ENCODE results near the gene PRDM2.
"Not testable (repeated sequence)": the region's sequence is repeated elsewhere in the genome, so short reads cannot be mapped to it uniquely, and the experiment has no call there.

The PRDM2 gene, protein sequence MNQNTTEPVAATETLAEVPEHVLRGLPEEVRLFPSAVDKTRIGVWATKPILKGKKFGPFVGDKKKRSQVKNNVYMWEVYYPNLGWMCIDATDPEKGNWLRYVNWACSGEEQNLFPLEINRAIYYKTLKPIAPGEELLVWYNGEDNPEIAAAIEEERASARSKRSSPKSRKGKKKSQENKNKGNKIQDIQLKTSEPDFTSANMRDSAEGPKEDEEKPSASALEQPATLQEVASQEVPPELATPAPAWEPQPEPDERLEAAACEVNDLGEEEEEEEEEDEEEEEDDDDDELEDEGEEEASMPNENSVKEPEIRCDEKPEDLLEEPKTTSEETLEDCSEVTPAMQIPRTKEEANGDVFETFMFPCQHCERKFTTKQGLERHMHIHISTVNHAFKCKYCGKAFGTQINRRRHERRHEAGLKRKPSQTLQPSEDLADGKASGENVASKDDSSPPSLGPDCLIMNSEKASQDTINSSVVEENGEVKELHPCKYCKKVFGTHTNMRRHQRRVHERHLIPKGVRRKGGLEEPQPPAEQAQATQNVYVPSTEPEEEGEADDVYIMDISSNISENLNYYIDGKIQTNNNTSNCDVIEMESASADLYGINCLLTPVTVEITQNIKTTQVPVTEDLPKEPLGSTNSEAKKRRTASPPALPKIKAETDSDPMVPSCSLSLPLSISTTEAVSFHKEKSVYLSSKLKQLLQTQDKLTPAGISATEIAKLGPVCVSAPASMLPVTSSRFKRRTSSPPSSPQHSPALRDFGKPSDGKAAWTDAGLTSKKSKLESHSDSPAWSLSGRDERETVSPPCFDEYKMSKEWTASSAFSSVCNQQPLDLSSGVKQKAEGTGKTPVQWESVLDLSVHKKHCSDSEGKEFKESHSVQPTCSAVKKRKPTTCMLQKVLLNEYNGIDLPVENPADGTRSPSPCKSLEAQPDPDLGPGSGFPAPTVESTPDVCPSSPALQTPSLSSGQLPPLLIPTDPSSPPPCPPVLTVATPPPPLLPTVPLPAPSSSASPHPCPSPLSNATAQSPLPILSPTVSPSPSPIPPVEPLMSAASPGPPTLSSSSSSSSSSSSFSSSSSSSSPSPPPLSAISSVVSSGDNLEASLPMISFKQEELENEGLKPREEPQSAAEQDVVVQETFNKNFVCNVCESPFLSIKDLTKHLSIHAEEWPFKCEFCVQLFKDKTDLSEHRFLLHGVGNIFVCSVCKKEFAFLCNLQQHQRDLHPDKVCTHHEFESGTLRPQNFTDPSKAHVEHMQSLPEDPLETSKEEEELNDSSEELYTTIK (N-terminal part only)

DNA sequence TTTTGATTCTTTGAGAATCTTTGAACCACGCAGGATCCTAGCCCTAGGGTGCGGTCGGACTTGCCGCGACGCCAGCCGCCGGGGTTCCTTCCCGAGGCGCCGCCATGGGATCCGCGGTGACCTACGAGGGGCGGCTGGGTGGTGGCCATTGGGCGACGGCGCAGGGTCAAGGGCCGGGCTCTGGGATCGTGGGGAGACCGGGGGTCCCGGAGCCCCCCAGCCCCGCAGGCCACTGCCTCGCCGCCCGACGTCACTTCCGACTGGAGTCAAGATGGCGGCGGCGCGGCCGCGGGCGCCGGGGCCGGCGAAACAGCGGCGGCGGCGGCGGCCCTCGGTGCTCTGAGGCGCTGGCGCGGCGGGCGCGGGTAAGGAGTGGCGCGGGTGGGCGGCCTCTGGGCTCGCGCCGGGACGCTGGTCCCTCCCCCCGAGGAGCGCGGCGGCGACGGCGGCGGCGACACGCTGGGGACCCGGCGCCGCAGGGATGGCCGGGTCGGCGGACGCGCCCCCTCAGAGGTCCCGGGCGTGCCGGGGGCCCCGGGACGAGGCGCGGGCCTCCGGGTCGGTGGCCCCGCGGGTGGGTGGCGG is at the start of gene PRDM2:
PRDM2 (plus strand) TSS at position 253 of the 585 bp plus-strand sequence. CDS start 15,418 bp downstream, outside the sequence.
- DNase-seq: peak in 1 of 2 experiments; percentile 58

DNA sequence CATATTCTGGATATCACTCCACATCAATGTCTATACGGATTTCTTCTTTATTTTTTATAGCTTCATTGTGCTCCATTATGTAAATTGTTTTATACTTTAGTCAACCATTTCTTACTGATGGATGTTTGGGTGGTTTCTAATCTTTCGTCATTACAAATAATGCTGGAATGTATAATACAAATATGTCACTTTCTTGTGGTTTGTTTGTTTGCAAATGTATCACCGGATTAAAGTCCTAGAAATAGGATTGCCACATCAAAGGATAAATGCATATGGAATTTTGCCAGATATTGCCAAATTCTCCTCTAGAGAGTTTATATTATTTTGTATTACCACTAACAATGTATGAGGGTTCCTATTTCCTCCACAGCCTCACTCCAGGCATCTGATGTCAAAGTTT is 48.7 kb upstream of the PRDM2 start:
- no peak for DNase-seq

DNA sequence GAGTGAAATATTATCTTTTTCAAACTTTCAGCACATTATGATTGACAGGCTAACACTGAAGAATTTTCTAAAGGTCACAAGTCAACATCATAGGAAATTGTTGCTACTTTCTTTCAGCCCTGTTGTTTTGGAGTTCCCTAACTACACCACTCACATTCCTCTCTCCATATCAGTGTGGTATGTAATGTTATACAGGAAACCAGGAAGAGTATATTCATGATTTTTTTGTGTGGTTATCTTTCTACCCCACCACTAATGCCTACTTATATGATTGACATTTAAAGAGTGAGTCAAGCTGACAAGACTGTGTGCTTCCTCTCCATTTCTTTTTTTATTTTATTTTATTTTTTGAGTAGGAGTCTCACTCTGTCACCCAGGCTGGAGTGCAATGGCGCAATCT is 47.8 kb upstream of the PRDM2 start:
- no peak for DNase-seq

DNA sequence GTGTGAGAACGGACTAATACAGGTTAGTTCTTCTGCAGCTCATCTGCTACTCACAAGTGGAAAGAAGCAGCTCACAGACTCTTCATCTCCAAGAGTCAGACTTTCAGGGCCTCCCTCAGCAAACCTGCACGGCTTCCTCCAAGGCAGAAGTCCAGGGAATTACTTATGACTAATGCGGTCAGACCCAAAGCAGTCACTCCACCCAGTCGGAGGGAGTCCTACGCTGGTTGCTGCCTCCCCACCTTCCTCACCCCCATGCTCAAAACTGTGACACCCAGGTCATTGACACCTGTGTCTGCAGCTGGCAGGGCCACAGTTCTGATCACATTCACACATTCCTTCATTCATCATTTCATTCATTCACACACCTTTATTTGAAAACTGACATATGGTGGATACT is 38.4 kb upstream of the PRDM2 start:
- no peak for DNase-seq

DNA sequence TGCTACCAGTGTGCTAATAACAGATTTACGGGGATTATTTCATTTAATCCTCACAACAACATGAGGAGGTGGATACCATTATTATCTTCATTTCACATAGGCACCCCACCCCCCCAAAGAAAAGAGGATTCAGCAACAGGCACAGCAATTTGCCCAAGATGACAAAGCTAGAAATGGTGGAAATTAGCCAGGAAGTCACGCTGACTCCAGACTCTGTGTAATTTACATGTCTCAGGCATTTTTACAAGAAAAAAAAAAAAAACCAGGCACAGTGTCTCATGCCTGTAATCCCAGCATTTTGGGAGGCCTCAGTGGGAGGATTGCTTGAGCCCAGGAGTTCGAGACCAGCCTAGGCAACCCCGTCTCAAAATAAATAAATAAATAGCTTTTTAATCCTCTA is 37.5 kb upstream of the PRDM2 start:
- DNase-seq: no peak

DNA sequence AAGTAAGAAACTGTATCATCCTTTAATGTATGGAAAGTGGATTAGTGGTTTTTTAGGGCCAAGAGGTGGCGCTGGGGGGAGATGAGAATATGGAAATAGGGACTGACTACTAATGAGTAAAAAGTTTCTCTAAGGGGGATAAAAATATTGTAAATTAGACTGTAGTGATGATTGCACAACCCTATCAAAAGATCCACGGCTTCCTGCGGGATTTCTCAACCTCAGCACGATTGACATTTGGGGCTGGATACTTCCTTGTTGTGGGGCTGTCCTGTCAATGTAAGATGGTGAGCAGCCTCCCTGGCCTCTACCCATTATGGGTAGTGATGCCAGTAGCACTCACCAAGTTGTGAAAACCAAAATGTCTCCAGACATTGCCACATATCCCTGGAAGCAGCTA is 36.0 kb upstream of the PRDM2 start:
- no peak for DNase-seq

DNA sequence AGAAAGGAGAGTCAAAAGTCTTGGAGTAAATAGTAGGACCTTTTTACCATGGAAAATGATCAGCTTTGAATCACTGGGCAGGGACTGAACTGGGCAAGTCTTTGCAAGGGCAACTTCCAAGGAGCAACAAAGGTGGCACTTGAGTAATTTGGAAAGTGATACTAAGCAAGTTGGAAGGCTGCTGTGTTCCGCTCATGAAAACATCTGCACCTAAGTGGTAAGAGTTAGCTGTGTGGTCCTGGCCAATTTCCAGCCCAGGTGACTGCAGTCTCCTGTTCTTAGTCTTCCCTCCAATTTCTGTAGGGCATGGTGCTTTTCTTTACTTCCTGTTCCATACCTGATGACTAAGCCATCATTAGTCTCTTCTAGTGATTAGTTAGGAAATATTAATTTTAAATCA is 35.5 kb upstream of the PRDM2 start:
- DNase-seq: no peak

DNA sequence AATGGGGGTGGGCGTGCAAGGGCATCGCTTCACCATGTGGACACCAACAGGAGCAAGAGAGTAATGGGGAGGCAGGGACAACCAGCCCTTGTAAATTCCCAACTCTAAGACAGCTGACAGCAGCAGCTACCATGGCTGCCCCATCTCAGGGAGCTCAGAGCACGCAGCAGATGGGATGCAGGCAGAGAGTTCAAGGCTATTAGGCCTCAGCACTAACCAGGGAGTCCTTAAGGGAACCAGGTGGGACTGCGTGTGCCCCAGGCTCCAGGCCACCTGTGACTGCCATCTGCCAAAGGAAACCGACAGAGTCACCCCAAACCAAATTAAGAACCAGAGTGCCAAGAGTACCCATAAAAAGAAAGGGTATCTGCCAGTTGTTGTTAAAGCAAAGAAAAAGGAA is 33.7 kb upstream of the PRDM2 start:
- no peak for DNase-seq

DNA sequence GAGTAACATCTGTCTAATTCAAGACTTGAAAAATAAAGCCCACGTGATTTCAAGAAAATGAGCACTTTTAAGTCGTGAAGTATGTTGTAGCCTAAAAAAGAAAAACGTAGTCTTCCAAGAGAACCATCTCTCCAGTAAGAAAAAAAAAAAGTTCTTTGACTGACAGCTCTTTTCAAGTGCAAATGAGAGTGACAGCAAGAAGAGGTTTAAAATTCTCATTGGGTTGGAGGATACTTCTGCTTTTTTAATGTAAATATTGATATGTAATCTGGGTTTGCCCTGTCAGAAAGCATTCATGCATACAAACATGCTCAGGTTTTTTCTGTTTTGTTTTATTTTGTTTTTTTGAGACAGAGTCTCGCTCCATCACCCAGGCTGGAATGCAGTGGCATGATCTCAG is 32.3 kb upstream of the PRDM2 start:
- DNase-seq: no peak

DNA sequence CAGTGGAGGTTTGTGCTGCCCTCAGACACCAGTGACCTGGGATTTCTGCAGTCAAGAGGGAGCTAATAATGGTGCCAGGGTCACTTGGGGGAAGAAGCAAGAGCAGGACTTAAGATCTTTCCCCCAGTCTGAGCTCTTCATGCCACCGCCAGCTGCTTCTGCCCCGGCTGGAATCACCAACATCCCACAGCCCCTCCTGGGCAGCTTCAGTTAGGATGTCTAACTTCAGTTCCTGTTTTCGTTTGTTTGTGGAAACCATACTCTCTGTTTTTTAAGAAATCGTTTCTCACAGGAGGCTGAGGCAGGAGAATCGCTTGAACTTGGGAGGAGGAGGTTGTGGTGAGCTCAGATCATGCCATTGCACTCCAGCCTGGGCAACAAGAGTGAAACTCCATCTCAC is 25.6 kb upstream of the PRDM2 start:
- DNase-seq: no peak

DNA sequence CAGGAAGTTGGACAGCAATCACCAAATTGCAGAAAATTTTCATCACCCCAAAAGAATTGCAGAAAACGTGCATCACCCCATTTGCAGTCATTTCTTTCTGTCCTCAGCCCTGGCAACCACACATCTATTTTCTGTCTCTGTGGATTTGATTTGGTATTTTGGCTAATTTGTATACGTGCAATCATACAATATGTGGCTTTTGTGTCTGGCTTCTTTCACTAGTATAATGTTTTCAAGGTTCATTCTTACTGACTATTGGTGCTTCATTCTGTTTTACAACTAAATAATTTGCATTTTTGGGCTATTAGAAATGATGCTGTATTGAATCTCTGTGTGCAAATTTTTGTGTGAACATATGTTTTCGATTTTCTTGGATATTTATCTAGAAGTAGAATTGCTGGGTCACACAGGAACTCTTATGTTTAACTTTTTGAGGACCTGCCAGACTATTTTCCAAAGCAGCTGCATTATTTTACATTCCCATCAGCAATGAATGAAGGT is 24.8 kb upstream of the PRDM2 start:
- DNase-seq: no peak

DNA sequence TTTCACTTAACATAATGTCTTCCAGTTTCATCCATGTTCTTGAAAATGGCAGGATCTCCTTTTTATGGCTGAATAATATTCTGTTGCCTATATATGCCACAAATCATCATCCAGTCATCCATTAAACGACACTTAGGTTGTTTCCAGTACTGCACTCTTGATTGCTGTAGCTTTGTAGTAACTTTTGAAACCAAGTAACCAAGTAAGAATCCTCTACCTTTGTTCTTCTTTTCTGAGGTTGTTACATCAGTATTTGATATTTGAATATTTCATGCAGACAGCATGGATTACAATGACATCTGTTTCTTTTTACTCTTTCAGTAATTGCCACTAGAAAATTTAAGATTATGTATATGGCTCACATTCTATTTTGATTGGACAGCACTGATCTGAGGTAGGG is 22.1 kb upstream of the PRDM2 start:
- no peak for DNase-seq

DNA sequence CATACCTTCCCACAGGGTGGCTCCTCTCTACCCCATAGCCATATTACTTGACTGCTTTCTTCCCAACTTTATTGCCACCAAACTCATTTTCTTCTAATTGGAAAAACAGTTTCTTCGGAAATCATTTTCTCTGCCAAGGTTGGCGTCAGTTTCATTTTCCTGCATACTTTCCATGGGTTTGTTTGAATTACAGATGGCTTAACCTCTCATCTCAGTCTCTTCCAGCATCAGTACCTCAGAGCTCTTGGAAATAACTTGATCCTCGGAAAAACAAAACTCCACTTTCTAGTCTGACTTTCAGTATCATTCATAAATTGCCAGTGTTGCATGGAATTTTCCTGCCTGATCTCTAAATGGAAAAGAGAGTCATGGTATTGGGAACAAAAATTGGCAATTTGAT is 20.3 kb upstream of the PRDM2 start:
- no peak for DNase-seq

DNA sequence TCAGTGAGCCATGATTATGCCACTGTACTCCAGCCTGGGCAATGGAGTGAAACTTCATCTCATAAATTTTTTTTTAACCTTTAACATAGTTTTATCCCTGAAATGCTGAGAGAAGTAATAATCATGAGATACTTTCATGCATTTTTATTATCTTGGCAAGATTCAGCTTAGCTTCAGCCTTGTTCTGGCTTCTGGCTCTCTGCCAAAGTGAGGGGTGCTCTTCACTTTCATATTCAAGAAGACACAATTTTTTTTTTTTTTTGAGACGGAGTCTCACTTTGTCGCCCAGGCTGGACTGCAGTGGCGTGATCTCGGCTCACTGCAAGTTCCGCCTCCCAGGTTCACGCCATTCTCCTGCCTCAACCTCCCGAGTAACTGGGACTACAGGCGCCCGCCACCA is 19.4 kb upstream of the PRDM2 start:
- DNase-seq: not testable (repeated sequence)

DNA sequence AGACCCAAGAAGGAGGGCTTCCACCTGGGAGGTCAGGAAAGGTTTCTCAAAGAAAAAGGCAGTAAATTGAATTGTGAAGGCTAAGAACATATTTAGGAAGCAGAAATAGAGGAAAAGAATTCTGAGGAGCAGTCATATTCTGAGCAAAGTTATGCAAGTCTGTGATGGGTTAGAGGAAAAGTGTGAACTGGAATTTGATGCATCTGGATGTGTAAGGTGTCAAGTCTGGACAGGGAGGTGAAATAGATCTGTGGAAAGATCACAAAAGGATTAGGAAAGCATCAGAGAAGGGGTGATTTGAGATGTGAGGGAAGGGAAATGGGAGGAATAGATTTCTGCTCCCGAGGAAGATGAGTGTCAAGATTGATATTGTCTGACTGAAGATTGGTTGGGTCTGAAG is 18.1 kb upstream of the PRDM2 start:
- DNase-seq: no peak

DNA sequence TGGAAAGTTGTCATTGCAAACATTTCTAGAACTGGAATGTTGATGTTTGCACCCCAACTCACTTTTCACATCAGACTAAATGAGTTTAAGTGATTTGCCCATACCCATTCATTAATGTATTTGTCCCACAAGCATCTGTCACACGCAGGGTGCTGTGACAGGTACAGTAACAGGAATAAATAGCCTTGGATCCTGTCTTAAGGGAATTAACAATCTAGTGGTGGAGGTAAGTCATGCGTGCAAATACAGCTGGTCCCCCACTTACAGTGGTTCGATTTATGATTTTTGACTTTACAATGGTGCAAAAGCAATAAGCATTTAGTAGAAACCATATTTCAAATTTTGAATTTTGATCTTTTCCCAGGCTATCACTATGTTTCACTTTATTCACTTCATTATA is 17.5 kb upstream of the PRDM2 start:
- no peak for DNase-seq

DNA sequence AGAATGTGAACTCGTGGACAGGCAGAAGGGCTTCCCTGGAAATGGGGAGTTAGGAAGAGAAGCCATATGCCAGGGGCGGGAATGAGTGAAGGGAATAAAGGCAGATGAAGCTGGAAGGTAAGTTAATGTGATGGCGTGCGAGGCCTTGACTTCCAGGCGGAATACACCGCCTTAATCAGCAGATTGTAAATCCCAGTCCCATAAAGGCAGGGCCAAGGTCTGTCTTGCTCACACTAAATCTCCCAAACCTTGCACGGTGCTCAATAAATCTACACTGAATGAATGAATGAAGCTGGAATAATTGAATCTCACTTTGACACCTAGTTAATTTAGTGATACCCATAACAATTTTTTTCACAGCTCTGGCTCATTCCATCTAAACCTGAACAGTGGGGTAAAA is 16.8 kb upstream of the PRDM2 start:
- DNase-seq: no peak

DNA sequence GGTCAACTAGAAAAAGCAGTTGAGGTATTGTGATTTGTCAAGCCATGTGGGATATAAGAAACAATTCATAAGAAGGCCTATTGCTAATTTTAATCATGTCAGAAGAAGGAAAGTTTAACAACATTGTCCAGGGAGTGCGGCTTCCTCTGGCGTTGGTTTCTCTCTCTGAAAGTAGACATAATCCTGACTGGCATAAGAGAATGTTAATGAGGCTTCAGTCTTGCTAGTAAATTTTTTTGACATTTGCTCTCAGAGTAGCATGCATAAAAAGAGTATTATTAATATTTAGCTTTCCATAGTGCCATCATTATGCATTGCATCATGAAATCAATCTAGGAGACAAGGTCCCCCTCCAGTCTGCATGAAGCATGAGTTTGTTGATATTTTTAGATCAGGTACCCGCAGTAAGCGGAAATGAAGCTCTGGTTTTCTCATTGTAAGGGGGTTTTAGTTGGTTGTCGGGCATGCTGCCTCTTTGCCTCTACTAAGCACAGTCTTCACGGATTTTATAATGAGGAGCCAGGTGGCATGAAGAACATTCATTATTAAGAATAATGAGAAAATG is 12.8 kb upstream of the PRDM2 start:
- no peak for DNase-seq

DNA sequence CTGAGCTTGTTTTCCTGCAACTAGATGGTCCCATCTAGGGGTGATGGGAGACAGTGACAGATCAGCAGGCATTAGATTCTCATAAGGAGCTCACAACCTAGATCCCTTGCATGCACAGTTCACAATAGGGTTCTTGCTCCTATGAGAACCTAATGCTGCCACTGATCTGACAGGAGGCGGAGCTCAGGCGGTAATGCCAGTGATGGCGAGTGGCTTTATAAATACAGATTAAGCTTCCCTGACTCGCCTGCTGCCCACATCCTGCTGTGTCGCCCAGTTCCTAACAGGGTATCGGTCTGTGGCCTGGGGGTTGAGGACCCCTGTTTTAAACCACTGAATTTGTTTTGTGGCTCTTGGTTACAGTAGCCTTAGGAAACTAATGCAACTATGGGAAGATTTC is 6.9 kb upstream of the PRDM2 start:
- not testable (repeated sequence) for DNase-seq

DNA sequence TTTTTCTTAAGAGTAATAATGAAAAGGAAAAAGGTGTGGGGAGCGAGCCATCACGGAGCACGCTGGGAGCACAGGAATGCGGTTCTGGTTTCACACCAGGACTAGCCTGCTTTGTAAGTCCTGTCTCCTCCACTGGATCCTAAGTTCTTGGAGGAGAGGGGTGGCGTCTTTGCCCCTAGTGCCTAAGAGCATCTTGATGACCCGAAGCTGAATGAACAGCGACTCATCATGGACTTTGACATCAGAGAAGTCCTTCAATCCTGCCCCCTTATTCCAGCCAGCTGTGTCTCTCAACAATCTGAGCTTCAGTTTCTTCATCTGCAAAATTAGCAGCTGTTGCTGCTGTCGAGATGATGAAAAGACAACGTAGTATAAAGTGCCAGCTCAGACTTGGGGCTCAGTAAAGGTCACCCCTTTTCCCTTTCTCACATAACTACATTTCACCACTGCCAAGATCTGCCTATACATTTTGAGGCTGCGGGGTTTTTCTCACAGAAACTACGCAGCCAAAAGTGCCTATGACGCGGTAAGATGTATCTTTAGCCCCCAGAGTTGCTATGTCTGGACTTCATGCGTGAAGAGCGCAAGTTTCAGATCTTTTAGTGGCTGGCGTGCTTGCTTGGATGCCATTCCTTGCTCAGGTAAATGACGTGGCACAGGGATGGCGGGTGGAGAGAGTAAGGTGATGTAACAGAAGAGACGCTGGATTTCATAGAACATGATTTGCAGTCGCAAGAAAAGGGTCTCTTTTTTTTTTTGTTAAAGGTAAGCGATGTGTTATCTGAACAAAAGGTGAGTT is 4.9 kb upstream of the PRDM2 start:
- no peak for DNase-seq

DNA sequence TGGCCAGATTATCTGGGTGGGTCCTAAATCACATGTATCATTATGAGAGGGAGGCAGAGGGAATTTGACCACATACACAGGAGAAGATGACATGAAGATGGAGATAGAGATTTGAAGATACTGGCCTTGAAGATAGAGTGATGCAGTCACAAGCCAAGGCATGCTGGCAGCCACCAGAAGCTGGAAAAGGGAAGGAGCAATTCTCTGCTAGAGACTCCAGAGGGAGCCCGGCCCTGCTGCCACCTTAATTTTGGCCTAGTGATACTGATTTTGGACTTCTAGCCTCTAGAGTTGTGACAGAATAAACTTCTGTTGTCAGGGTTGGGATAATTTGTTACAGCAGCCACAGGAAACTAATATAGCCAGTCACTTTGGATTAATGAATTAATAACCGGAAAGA is 2.2 kb upstream of the PRDM2 start:
- DNase-seq: no peak

All from NCI-H526 (cell line).